H9 (cell line): Measurements from ENCODE around the gene DYNLRB1. TPM values are rescaled to one million over a fixed set of nuclear protein-coding genes. Genes with fewer than 3 reads are reported as not detected.
A peak's percentile ranks its signal among the peaks of the same experiment; 100 is the strongest.

Experiments used
- DNase-seq: peaks from one replicate; pipeline ENCODE4 v3.0.0-alpha.2; 2017
- H2AFZ ChIP-seq: one replicate; pipeline ENCODE4 v1.6.1; 2013; ENCODE audit warnings: mild to moderate bottlenecking, low read length, control low read depth, moderate library complexity
- H2AK5ac ChIP-seq: 2 replicates; pipeline ENCODE4 v1.6.1; 2013; ENCODE audit warnings: low read length, control low read depth, mixed read lengths; ENCODE audit not compliant: insufficient read length
- H2BK120ac ChIP-seq: one replicate; pipeline ENCODE4 v1.6.1; 2013; ENCODE audit warnings: low read depth, mild to moderate bottlenecking, low read length, control low read depth, inconsistent platforms; ENCODE audit not compliant: poor library complexity, severe bottlenecking
- H2BK12ac ChIP-seq: 2 replicates; pipeline ENCODE4 v1.6.1; 2013; ENCODE audit warnings: low read length, control low read depth, mixed read lengths, low read depth; ENCODE audit not compliant: insufficient read length
- H2BK15ac ChIP-seq: 2 replicates; pipeline ENCODE4 v1.6.1; 2013; ENCODE audit warnings: low read depth, low read length, control low read depth
- H2BK20ac ChIP-seq: one replicate; pipeline ENCODE4 v1.6.1; 2013; ENCODE audit warnings: low read depth, mild to moderate bottlenecking, low read length, control low read depth, inconsistent platforms; ENCODE audit not compliant: poor library complexity, severe bottlenecking
- H2BK5ac ChIP-seq: 2 replicates; pipeline ENCODE4 v1.6.1; 2013; ENCODE audit warnings: low read length, control low read depth, mixed read lengths; ENCODE audit not compliant: insufficient read length
- H3K14ac ChIP-seq: 2 replicates; pipeline ENCODE4 v1.6.1; 2013; ENCODE audit warnings: low read length, control low read depth; ENCODE audit not compliant: insufficient read depth
- H3K18ac ChIP-seq: 2 replicates; pipeline ENCODE4 v1.6.1; 2013; ENCODE audit warnings: low read depth, mild to moderate bottlenecking, mixed read lengths, low read length, control low read depth; ENCODE audit not compliant: insufficient read length
- H3K23ac ChIP-seq: 2 replicates; pipeline ENCODE4 v1.6.1; 2013; ENCODE audit warnings: low read length, control low read depth, mixed read lengths, low read depth; ENCODE audit not compliant: insufficient read length
- H3K23me2 ChIP-seq: 2 replicates; pipeline ENCODE4 v1.6.1; 2013; ENCODE audit warnings: low read depth, mild to moderate bottlenecking, mixed read lengths, low read length, control low read depth; ENCODE audit not compliant: insufficient read length, poor library complexity, severe bottlenecking
- H3K27ac ChIP-seq: 2 replicates; pipeline ENCODE4 v1.5.1; 2013; ENCODE audit warnings: low read length, control low read depth, mixed read lengths, low read depth; ENCODE audit not compliant: insufficient read length
- H3K27me3 ChIP-seq: 2 replicates; pipeline ENCODE4 v1.6.1; 2013; ENCODE audit warnings: low read length, control low read depth, inconsistent platforms; ENCODE audit not compliant: insufficient read depth
- H3K4ac ChIP-seq: 2 replicates; pipeline ENCODE4 v1.6.1; 2013; ENCODE audit warnings: low read depth, mild to moderate bottlenecking, control low read depth, inconsistent platforms, low read length, moderate library complexity
- H3K4me1 ChIP-seq: 2 replicates; pipeline ENCODE4 v1.6.1; 2013; ENCODE audit warnings: low read length, control low read depth, inconsistent platforms; ENCODE audit not compliant: insufficient read depth
- H3K4me2 ChIP-seq: 2 replicates; pipeline ENCODE4 v1.6.1; 2013; ENCODE audit warnings: low read length, control low read depth, mixed read lengths; ENCODE audit not compliant: insufficient read length, insufficient read depth
- H3K56ac ChIP-seq: 2 replicates; pipeline ENCODE4 v1.6.1; 2013; ENCODE audit warnings: low read depth, mild to moderate bottlenecking, mixed read lengths, low read length, control low read depth; ENCODE audit not compliant: insufficient read length
- H3K79me1 ChIP-seq: 2 replicates; pipeline ENCODE4 v1.6.1; 2013; ENCODE audit warnings: low read depth, mild to moderate bottlenecking, moderate library complexity, low read length, control low read depth, inconsistent platforms; ENCODE audit not compliant: insufficient read depth, poor library complexity, severe bottlenecking
- H3K79me2 ChIP-seq: 2 replicates; pipeline ENCODE4 v1.6.1; 2013; ENCODE audit warnings: low read length, control low read depth, inconsistent platforms; ENCODE audit not compliant: insufficient read depth
- H3K9ac ChIP-seq: 2 replicates; pipeline ENCODE4 v1.6.1; 2013; ENCODE audit warnings: low read length, control low read depth, mixed read lengths; ENCODE audit not compliant: insufficient read length; ENCODE audit errors: extremely low read depth
- H3K9me3 ChIP-seq: one replicate; pipeline ENCODE4 v1.6.1; 2013; ENCODE audit warnings: low read depth, low read length, inconsistent platforms; ENCODE audit not compliant: control insufficient read depth
- H3T11ph ChIP-seq: one replicate; pipeline ENCODE4 v1.6.1; 2013; ENCODE audit warnings: mild to moderate bottlenecking, low read length, control low read depth, inconsistent platforms
- H4K20me1 ChIP-seq: one replicate; pipeline ENCODE4 v1.6.1; 2013; ENCODE audit not compliant: control insufficient read depth, insufficient read length, insufficient read depth
- H4K5ac ChIP-seq: 2 replicates; pipeline ENCODE4 v1.6.1; 2013; ENCODE audit warnings: low read depth, mild to moderate bottlenecking, mixed read lengths, low read length, control low read depth; ENCODE audit not compliant: insufficient read length
- H4K8ac ChIP-seq: replicated peaks from 2 replicates; pipeline ENCODE4 v1.6.1; 2013; ENCODE audit warnings: low read length, control low read depth, mixed read lengths, low read depth; ENCODE audit not compliant: insufficient read length
- H4K91ac ChIP-seq: 2 replicates; pipeline ENCODE4 v1.6.1; 2013; ENCODE audit warnings: low read depth, mild to moderate bottlenecking, moderate library complexity, mixed read lengths, low read length, control low read depth; ENCODE audit not compliant: insufficient read length
- H3K27ac Mint-ChIP-seq, 3 experiments: 2 replicates in 2 of 3; 3 replicates in 1 of 3; pipeline ENCODE4 v1.8.0; 2020 to 2021; ENCODE audit warnings: mixed read lengths in 3 of 3, mild to moderate bottlenecking in 1 of 3, moderate library complexity in 1 of 3
- H3K27me3 Mint-ChIP-seq: 2 replicates; pipeline ENCODE4 v1.8.0; 2021; ENCODE audit warnings: low read depth, mild to moderate bottlenecking, moderate library complexity, mixed read lengths
- H3K36me3 Mint-ChIP-seq, 3 experiments: 2 replicates in 2 of 3; 3 replicates in 1 of 3; pipeline ENCODE4 v1.8.0; 2020 to 2021; ENCODE audit warnings: low read depth in 3 of 3, mixed read lengths in 3 of 3; ENCODE audit not compliant: insufficient read depth in 1 of 3
- H3K4me1 Mint-ChIP-seq, 2 experiments: 2 replicates each; pipeline ENCODE4 v1.8.0; 2020; ENCODE audit warnings: mixed read lengths in 2 of 2
- H3K4me3 Mint-ChIP-seq, 2 experiments: 2 replicates in 1 of 2; 3 replicates in 1 of 2; pipeline ENCODE4 v1.8.0; 2020 to 2021; ENCODE audit warnings: mild to moderate bottlenecking in 2 of 2, mixed read lengths in 2 of 2, moderate library complexity in 1 of 2
- H3K9me3 Mint-ChIP-seq, 2 experiments: 2 replicates in 1 of 2; 3 replicates in 1 of 2; pipeline ENCODE4 v1.8.0; 2020; ENCODE audit warnings: mild to moderate bottlenecking in 2 of 2, mixed read lengths in 2 of 2, moderate library complexity in 1 of 2
- WGBS: extraction: QIAGEN DNeasy Blood & Tissue Kit; methylation state at CpG from one replicate; pipeline ENCODE4 v1.1.7; 2013; ENCODE audit warnings: missing lambda C conversion rate, low lambda C conversion rate, mixed read lengths; ENCODE audit not compliant: insufficient read length; ENCODE audit errors: extremely low coverage; 5-methylcytosine and 5-hydroxymethylcytosine counted together
- total RNA-seq: library from RNA; stranded (reverse); gene quantifications from 2 replicates; pipeline ENCODE4 v1.2.1, GENCODE V29; 2021
- TF ChIP-seq, protein P1 (sequence below): fragments of 200-600 bp; sonication (generic); conservative IDR thresholded peaks from 3 replicates; pipeline ENCODE4 v1.8.0; 2021; ENCODE audit warnings: antibody characterized with exemption, mild to moderate bottlenecking

The DYNLRB1 gene
- total RNA-seq, 1 experiment from 2014 or later, result 200 TPM

DNA sequence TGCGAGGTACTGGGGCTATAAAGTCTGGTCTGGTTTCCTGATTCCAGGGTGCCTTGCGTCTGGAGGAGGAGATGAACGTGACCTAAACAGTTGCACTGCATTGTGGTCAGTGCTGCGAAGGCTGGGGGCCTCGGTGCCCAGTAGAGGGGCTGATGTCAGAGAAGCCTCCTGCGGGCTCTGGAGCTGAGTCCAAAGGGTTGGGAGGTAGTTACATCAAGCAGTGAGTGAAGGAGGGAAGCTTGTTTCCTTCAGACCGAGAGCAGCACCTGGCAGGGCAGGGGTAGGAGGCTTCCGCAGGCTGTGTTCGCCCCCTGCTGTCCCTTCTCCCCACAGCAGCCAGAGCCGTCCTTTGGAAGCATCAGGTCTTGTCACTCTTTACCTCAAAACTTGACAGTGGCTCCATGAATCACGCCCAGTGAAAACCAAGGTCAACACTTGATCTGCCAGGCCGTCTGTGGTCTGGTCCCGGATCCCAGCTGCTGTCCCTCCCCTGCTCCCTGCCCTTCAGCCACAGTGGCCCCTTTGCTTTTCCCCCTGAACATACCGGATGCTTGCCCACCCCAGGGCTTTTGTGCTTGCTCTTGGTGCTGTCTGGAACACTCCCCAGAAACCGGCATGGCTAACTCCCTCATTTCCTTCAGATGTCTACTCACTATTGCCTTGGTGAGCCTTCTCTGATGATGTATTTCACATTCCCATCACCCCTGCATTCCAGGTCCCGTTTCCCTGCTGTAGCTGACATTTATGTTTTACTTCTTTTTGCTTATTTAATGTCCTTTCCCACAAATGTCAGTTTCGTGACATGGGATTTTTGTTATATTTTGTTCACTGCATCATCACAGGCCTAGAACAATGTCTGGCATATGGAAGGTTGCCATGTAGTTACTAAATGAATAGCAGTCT is 7.0 kb downstream of the DYNLRB1 start:
- H3K14ac ChIP-seq, result no peak overlapping the region
- Mint-ChIP-seq H3K36me3 (peaks cover 6 to 63% (median 29%) of the 10 kb centered on the region in 3 experiments; a peak in 6 of 7 replicates), H3K9me3 (no peaks in the 10 kb centered on the region), H3K27me3 (no peaks in the 10 kb centered on the region), H3K4me3 (peak overlapping the region in 1 of 2 experiments; percentile 20; a peak in 1 of 5 replicates), H3K4me1 (peaks cover 9 to 18% of the 10 kb centered on the region in 2 experiments), H3K27ac (peak overlapping the region in 2 of 3 experiments; percentile 87 to 93; a peak in 6 of 7 replicates)
- H2BK12ac ChIP-seq, result no peak overlapping the region
- no peaks in the 10 kb centered on the region for H3K27me3 ChIP-seq
- no peak overlapping the region for H2BK120ac ChIP-seq
- H4K20me1 ChIP-seq, result no peaks in the 10 kb centered on the region
- H3K23me2 ChIP-seq, result no peaks in the 10 kb centered on the region
- no peak overlapping the region for H4K91ac ChIP-seq
- no peak overlapping the region for H4K8ac ChIP-seq
- no peak overlapping the region for H3K27ac ChIP-seq
- no peak overlapping the region for H3T11ph ChIP-seq
- H3K23ac ChIP-seq, result no peak overlapping the region
- H3K79me2 ChIP-seq, result peaks cover 6% of the 10 kb centered on the region; the same call in 1 of the 2 replicates
- no peak overlapping the region for H2AK5ac ChIP-seq
- H4K5ac ChIP-seq, result no peak overlapping the region
- no peaks in the 10 kb centered on the region for H3K9me3 ChIP-seq
- H3K4me1 ChIP-seq, result no peaks in the 10 kb centered on the region
- TF ChIP-seq, protein P1, sequence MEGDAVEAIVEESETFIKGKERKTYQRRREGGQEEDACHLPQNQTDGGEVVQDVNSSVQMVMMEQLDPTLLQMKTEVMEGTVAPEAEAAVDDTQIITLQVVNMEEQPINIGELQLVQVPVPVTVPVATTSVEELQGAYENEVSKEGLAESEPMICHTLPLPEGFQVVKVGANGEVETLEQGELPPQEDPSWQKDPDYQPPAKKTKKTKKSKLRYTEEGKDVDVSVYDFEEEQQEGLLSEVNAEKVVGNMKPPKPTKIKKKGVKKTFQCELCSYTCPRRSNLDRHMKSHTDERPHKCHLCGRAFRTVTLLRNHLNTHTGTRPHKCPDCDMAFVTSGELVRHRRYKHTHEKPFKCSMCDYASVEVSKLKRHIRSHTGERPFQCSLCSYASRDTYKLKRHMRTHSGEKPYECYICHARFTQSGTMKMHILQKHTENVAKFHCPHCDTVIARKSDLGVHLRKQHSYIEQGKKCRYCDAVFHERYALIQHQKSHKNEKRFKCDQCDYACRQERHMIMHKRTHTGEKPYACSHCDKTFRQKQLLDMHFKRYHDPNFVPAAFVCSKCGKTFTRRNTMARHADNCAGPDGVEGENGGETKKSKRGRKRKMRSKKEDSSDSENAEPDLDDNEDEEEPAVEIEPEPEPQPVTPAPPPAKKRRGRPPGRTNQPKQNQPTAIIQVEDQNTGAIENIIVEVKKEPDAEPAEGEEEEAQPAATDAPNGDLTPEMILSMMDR, result peak; percentile 88
- no peaks in the 10 kb centered on the region for H3K79me1 ChIP-seq
- H2BK20ac ChIP-seq, result no peak overlapping the region
- no peak overlapping the region for H2BK15ac ChIP-seq
- H2AFZ ChIP-seq, result no peak overlapping the region
- DNase-seq, result peak; percentile 84
- H3K4me2 ChIP-seq, result no peak overlapping the region
- H3K56ac ChIP-seq, result no peak overlapping the region
- WGBS, result no CpG with 5 or more reads among the region's 17 CpGs
- no peak overlapping the region for H3K4ac ChIP-seq
- no peak overlapping the region for H3K9ac ChIP-seq
- H2BK5ac ChIP-seq, result no peak overlapping the region
- no peak overlapping the region for H3K18ac ChIP-seq
